ENCODE data around the gene TMEM108. TPM values are rescaled to one million over a fixed set of nuclear protein-coding genes. Genes with fewer than 3 reads are reported as not detected.

Gene TMEM108
- total and polyA plus RNA-seq, 8 donors = 0.37 to 2.1 (median 0.84) TPM; not detected in 2

- WGBS, 5 donors = 64 to 85% (median 74%) methylated on average over 3 of the region's 3 CpGs
These were observed 366.7 kb downstream of the TMEM108 start for GRCh38 chr3:133404920-133405319.

GRCh38 chr3:133408366-133408765 is 370.2 kb downstream of the TMEM108 start:
- WGBS, 5 donors = 88 to 94% (median 90%) methylated on average over 2 of the region's 2 CpGs
- DNase-seq = no peak
- Histone ChIP-seq H3K36me3 (no peaks in the 10 kb centered on the region), H3K4me3 (no peak overlapping the region), H3K4me1 (peaks cover 0 to 11% (median 5%) of the 10 kb centered on the region in 4 donors), H3K9me3 (no peaks in the 10 kb centered on the region), H3K27me3 (peaks cover 0 to 9% (median 0%) of the 10 kb centered on the region in 3 donors), H3K27ac (no peak overlapping the region)
- intact Hi-C loops (cut with DNase I; ENCODE audit: low total_unique reads) = no loop called here
- TF ChIP-seq POLR2AphosphoS5 (IDR thresholded peaks at IDR 0.05) = no peak
- no peak for TF ChIP-seq EP300 (IDR thresholded peaks at IDR 0.05)
- no peak for TF ChIP-seq POLR2A (IDR thresholded peaks at IDR 0.05)
- TF ChIP-seq, protein P1, sequence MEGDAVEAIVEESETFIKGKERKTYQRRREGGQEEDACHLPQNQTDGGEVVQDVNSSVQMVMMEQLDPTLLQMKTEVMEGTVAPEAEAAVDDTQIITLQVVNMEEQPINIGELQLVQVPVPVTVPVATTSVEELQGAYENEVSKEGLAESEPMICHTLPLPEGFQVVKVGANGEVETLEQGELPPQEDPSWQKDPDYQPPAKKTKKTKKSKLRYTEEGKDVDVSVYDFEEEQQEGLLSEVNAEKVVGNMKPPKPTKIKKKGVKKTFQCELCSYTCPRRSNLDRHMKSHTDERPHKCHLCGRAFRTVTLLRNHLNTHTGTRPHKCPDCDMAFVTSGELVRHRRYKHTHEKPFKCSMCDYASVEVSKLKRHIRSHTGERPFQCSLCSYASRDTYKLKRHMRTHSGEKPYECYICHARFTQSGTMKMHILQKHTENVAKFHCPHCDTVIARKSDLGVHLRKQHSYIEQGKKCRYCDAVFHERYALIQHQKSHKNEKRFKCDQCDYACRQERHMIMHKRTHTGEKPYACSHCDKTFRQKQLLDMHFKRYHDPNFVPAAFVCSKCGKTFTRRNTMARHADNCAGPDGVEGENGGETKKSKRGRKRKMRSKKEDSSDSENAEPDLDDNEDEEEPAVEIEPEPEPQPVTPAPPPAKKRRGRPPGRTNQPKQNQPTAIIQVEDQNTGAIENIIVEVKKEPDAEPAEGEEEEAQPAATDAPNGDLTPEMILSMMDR (IDR thresholded peaks at IDR 0.05) = no peak

More at GRCh38 chr3:133404920-133405319, 366.7 kb downstream of the TMEM108 start:
- no peaks in the 10 kb centered on the region for H3K4me1 ChIP-seq
- no peaks in the 10 kb centered on the region for H3K9me3 ChIP-seq
- peaks cover 0 to 3% (median 0%) of the 10 kb centered on the region in 3 donors for H3K27me3 ChIP-seq
- no peak for DNase-seq
- H3K4me3 ChIP-seq = no peak overlapping the region
- no peak for TF ChIP-seq POLR2AphosphoS5 (IDR thresholded peaks at IDR 0.05)
- TF ChIP-seq POLR2A (IDR thresholded peaks at IDR 0.05) = no peak
- TF ChIP-seq EP300 (IDR thresholded peaks at IDR 0.05) = no peak
- TF ChIP-seq, protein P1 (IDR thresholded peaks at IDR 0.05) = no peak
- intact Hi-C loops (cut with DNase I; ENCODE audit: low total_unique reads) = no loop called here
- no peaks in the 10 kb centered on the region for H3K36me3 ChIP-seq
- H3K27ac ChIP-seq = no peak overlapping the region

GRCh38 chr3:133408961-133409360 is 370.8 kb downstream of the TMEM108 start:
- Histone ChIP-seq H3K27ac (no peak overlapping the region), H3K36me3 (no peaks in the 10 kb centered on the region), H3K4me1 (peaks cover 0 to 16% (median 7%) of the 10 kb centered on the region in 4 donors), H3K27me3 (peaks cover 0 to 9% (median 0%) of the 10 kb centered on the region in 3 donors), H3K4me3 (no peak overlapping the region), H3K9me3 (no peaks in the 10 kb centered on the region)
- 52 to 67% (median 56%) methylated on average over 2 of the region's 2 CpGs for WGBS, 5 donors
- DNase-seq = no peak
- intact Hi-C loops (cut with DNase I; ENCODE audit: low total_unique reads) = no loop called here
- no peak for TF ChIP-seq POLR2A (IDR thresholded peaks at IDR 0.05)
- TF ChIP-seq, protein P1 (IDR thresholded peaks at IDR 0.05) = no peak
- no peak for TF ChIP-seq POLR2AphosphoS5 (IDR thresholded peaks at IDR 0.05)
- no peak for TF ChIP-seq EP300 (IDR thresholded peaks at IDR 0.05)

DNA sequence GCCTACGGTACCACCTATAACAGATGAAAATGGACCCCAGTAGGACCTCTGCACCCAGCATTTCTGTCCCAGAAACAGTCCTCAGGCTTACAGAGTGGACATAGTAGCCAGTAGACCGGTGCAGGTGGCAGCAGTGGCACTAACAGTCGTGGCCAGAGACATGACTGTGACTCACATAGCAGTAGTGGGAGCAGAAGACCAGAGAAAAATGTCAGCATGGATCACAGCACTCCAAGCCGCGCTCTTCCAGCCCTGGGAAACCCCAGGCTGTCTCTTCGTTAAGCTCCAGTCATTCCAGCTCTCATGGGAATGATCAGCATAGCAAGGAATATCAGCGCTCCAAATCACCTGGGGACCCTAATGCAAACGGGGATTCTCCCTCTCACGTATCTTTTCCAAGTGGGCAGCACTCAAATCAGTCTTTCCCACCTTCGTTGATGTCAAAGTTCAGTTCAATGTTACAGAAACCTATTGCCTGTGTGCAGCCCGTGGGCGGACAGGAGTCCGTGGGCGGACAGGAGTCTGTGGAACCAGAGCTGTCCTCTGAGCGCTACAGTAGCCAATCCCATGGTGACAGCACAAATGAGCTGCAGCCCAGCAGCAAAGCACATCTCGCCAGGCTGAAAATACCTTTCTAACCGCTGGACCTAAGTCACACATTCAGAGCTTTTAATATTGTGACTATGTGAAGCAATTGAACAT is 372.2 kb downstream of the TMEM108 start:
- Histone ChIP-seq H3K27me3 (peaks cover 0 to 9% (median 0%) of the 10 kb centered on the region in 3 donors), H3K27ac (no peak overlapping the region), H3K4me1 (peaks cover 0 to 16% (median 7%) of the 10 kb centered on the region in 4 donors), H3K4me3 (no peak overlapping the region), H3K9me3 (no peaks in the 10 kb centered on the region), H3K36me3 (no peaks in the 10 kb centered on the region)
- TF ChIP-seq POLR2AphosphoS5 (IDR thresholded peaks at IDR 0.05) = no peak
- TF ChIP-seq POLR2A (IDR thresholded peaks at IDR 0.05) = no peak
- TF ChIP-seq EP300 (IDR thresholded peaks at IDR 0.05) = no peak
- TF ChIP-seq, protein P1 (IDR thresholded peaks at IDR 0.05) = no peak
- no peak for DNase-seq
- intact Hi-C loops (cut with DNase I; ENCODE audit: low total_unique reads) = no loop called here
- WGBS, 5 donors = 77 to 84% (median 80%) methylated on average over 17 of the region's 17 CpGs
